Astrocyte of the spinal cord (primary cell): ENCODE results near the gene PCBP3.

ENCODE experiments used
- DNase-seq: peaks from one replicate; pipeline ENCODE4 v3.0.0; 2011; ENCODE audit warnings: low read depth, low spot score
- H3K4me3 ChIP-seq: 2 replicates; pipeline ENCODE4 v1.5.1; 2011; ENCODE audit warnings: low read depth, mild to moderate bottlenecking, low read length, moderate library complexity
- CTCF ChIP-seq: IDR thresholded peaks from 2 replicates; pipeline ENCODE4 v1.5.1; 2012; ENCODE audit warnings: low read depth, mild to moderate bottlenecking, low read length, inconsistent platforms
- in situ Hi-C: cut with HindIII; loops from 2 replicates; pipeline ENCODE4 v1.10.0; 2017; ENCODE audit warnings: low sequenced_read_pairs

Gene PCBP3

GRCh38 chr21:45861156-45861870, 217.8 kb downstream of the PCBP3 start:
- no peak for DNase-seq
- H3K4me3 ChIP-seq: no peak overlapping the region
- no peak for TF ChIP-seq CTCF
- in situ Hi-C loops: no loop called here

GRCh38 chr21:45862543-45863207, 219.2 kb downstream of the PCBP3 start:
- DNase-seq: no peak
- in situ Hi-C loops: no loop called here
- TF ChIP-seq CTCF: no peak

GRCh38 chr21:45863267-45863666, 219.7 kb downstream of the PCBP3 start:
- H3K4me3 ChIP-seq: no peak overlapping the region
- in situ Hi-C loops: no loop called here
- TF ChIP-seq CTCF: no peak
- no peak for DNase-seq

More at GRCh38 chr21:45862543-45863207, 219.2 kb downstream of the PCBP3 start:
- H3K4me3 ChIP-seq: no peak overlapping the region

- TF ChIP-seq CTCF: no peak
- in situ Hi-C loops: no loop called here
- DNase-seq: no peak
- H3K4me3 ChIP-seq: no peak overlapping the region
Measured at GRCh38 chr21:45863751-45864150, 220.2 kb downstream of the PCBP3 start.

GRCh38 chr21:45864436-45864835, 220.9 kb downstream of the PCBP3 start:
- H3K4me3 ChIP-seq: no peak overlapping the region
- in situ Hi-C loops: no loop called here
- DNase-seq: peak; percentile 38
- no peak for TF ChIP-seq CTCF

- TF ChIP-seq CTCF: no peak
Measured at GRCh38 chr21:45865106-45865835, 221.7 kb downstream of the PCBP3 start.

More at GRCh38 chr21:45865106-45865835, 221.7 kb downstream of the PCBP3 start:
- DNase-seq: peak; percentile 84
- in situ Hi-C loops: no loop called here
- peak overlapping the region; percentile 4 for H3K4me3 ChIP-seq
